GM21619 (cell line): ENCODE results near the gene ORC4.
A peak's percentile ranks its signal among the peaks of the same experiment; 100 is the strongest.

ENCODE experiments used
- ATAC-seq: cut with Tn5 transposase; IDR thresholded peaks from one replicate; pipeline ENCODE4 v1.9.1; 2021; ENCODE audit not compliant: unreplicated experiment

Gene ORC4

GRCh38 chr2:148020111-148021058 lies at the start of gene ORC4:
Gene ORC4 (minus strand): TSS chr2:148020737. CDS start chr2:147975958, 44,779 bp downstream.
- peak; percentile 73 for ATAC-seq

DNA sequence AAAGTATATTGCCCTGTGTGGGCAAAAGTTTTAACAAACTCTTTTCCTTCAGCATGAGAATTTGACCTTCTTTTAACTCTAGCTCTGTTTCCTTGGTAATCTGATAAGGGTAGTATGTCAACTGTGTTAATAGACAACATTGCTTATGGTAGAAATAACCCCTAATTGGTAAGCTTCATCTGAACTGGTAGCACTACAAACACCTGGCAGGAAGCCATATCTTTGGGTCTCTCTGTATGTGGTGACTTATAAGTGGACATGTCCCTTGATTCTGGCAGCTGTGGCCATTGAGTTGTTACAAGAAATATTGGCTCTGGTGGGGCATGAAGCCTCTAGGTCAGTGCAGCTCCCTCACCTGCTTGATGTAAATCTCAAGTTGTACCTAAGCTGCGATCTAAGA lies 47.3 kb upstream of the ORC4 start:
- ATAC-seq, result no peak

DNA sequence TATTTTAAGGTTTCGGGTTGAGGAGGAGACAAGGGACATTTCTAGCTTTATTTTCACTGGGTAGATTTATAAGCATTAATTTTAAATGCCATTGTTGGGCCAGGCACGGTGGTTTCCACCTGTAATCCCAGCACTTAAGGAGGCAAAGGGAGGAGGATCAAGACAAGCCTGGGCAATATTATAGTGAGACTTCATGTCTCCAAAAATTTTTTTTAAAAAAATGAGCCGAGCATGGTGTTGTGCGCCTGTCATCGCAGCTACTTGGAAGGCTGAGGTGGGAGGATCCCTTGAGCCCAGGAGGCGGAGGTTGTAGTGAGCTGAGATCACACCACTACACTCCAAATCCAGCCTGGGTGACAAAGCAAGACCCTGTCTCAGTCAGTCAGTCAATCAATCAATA lies 45.4 kb upstream of the ORC4 start:
- ATAC-seq, result no peak

DNA sequence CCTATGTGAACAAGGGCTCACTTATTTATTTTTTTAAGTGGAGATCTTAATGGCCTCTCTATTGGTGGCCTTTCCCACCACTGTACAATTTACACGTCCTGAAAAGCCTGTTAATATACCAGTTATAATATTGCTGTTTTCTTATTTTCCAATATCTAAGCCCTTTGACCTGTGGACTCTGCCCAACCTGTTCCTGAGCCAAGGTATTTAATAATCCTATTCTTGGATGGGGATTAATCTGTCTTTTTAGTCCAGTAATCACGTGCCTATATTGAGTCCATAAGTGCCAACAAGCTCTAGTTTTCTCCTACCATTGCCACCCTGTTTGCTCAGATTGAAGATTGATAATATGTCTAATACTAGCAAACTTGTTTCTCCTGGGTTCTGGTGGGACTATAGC lies 43.1 kb upstream of the ORC4 start:
- no peak for ATAC-seq

DNA sequence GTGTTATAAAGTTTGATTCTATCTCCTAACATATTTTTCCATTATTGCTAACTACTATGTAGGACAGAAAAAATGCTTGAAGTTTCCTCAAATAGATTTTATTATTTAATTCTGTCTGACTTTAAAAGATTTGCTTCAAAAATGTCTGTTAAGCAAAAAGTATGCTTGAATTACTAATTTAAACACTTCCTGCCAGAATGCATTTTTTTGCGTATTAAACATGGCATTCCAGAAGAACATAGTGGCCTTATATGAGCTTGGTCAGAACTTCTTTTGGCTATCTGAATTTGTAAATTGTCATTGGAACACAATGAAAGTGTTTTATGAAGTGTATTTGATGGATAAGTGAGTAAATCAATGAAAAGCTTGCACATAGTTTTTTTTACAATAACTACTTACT lies 38.1 kb upstream of the ORC4 start:
- no peak for ATAC-seq

DNA sequence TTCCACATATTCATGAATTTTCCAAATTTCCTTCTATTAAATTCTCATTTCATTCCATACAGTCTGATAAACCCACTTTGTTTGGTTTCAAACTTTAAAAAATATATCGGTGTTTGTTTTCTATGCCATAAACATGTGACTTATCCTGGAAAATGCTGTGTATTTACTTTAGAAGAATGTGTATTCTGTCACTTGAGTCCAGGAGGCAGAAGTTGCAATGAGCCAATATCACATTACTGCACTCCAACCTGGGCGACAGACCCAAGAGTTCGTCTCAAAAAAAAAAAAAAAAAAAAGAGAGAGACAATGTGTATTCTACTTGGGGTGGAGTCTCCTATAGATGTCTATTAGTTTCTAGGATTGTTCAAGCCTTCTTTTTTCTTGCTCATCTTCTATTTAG lies 32.1 kb upstream of the ORC4 start:
- ATAC-seq, result no peak

DNA sequence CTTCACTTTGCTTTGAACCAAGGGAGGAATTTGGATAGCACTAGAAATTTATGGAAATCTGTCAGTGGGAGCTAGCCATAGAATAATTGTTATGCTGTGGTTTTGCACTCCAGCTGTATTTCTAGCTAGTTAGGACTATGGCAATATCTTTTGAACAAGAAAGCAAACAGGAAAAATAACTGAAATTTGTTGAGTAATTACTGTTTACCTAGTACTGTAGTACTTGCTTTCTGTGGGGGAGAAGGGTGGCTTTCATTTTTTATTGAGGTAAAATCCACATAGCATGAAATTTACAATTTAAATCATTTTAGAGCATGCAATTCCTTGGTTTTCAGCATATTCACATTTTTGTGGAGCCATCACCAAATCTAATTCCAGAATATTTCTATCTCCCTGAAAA lies 28.7 kb upstream of the ORC4 start:
- ATAC-seq, result no peak

DNA sequence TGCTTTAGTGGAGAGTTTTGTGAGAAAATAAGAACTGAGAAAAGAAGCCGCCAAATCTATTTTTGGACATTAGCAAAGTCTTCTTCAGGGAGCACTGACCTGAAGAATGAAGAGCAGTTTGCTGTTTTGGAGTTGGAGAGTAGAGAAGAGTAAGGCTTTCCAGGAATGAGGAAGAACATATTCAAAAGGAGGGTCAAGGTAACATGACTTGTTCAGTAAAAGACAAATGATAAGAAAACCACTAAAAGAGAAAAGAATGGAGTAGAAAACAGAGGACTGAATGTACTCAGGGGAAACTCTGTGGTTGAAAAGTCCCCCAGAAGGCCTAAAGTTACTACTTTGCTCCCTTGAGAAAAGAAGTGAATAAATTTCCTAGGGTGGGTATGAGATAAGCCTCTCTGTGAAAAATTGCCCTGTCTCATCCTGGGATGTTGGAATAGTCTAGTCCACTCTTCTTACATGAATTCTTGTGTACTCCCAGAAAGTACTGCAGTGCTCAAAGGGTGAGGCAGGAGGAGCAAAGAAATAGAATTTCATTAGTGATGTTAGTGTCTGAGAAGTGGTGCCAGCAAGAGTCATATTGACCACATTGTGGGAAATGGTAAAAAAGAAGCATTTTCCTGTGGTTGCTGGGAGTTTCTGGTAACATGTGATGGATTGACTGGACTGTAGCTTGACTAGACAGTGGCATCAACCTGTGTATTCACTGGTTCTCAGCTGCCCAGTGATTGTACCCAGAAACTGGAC lies 28.1 kb upstream of the ORC4 start:
- ATAC-seq, result peak; percentile 59

- no peak for ATAC-seq
These were observed 26.3 kb upstream of the ORC4 start for GRCh38 chr2:148046802-148047201.

DNA sequence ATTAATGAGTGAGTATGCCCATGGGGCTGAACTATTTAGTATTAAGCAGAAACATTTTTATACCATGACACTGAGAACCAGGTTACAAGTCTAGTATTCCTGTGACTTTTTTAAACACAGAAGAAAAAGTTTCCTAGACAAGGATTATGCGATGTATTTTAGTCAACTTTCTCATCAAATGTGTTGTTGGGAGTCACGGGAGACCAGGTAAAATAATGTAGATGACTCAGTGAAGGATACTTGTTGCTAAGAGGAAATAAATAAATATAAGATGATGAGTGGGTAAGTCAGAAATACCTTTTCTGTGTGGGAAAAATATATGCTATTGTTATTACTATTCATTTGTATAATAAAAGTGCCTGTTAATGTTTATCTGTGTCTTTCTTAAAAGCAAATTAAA lies 23.8 kb upstream of the ORC4 start:
- ATAC-seq, result no peak

GRCh38 chr2:148042219-148042618 lies 21.7 kb upstream of the ORC4 start:
- ATAC-seq, result peak; percentile 72

DNA sequence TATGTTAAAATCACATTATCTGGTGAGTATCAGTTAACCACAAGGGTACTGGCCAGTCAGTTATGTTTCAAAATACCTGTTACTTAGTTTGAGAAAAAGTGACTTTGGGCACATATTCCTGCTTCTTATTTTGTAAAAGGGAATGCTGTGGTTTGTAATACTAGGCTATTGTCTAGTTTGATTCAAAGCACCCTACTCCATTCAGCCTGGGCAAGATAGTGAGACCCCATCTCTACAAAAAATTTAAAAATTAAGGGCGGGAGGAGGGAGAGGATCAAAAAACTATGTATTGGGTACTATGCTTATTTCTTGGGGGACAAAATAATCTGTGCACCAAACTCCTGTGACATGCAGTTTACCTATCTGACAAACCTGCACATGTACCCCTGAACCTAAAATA lies 19.2 kb upstream of the ORC4 start:
- ATAC-seq, result no peak

- ATAC-seq, result no peak
These were observed 11.7 kb upstream of the ORC4 start for GRCh38 chr2:148032215-148032614.

- no peak for ATAC-seq
These were observed 10.6 kb upstream of the ORC4 start for GRCh38 chr2:148031152-148031551.

DNA sequence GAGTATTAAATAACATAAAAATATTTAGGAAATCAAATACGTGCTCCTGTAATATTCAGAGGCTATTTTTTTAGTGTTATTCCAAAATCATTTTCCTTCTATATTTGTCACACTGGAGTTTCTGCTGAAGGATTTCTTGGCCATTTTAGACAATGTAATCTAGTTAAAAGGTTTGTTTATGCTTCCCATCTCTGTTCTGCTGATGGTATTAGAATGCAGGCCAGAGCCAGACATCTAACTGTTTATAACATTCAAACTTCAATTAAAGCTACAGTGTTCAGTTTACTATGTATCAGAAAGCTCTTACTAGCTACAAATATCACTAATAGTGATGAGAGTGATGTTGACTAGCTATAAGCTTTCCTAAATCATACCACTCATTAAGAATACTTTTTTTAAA lies 8.2 kb upstream of the ORC4 start:
- ATAC-seq, result no peak

DNA sequence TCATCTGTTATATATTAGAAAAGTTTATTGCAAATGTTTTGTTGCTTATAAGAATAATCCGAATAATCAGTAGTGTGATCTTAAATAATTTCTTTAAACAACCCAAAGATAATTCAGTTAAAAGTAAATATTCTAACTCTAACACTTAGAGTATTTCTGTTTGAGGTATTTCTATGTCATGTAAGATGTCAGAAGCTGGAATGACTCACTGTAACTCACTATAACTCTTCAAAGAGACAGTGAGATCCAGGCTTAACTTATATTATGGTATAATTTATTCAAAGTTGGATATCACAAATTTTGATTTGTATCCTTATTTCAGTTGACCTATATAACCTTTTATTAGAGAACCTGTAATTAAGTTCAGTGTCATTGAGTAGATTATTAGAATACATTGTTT lies 7.3 kb upstream of the ORC4 start:
- no peak for ATAC-seq

DNA sequence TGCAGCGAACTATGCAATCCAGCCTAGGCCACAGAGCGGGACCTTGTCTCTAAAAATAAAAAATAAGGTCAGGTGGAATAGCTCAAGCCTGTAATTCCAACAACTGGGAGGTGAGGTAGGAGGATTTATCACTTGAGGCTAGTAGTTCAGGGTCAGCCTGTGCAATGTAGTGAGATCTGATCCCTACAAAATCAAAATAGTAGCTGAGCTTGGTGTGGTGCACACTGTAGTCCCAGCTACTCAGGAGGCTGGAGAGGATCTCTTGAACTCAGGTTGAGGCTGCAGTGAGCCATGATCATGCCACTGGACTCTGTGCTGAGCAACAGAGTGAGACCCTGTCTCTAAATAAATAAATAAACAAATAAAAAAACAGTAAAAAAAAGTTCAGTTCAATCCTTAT lies 6.0 kb upstream of the ORC4 start:
- no peak for ATAC-seq

- peak; percentile 29 for ATAC-seq
These were observed 3.3 kb upstream of the ORC4 start for GRCh38 chr2:148023861-148024260.

DNA sequence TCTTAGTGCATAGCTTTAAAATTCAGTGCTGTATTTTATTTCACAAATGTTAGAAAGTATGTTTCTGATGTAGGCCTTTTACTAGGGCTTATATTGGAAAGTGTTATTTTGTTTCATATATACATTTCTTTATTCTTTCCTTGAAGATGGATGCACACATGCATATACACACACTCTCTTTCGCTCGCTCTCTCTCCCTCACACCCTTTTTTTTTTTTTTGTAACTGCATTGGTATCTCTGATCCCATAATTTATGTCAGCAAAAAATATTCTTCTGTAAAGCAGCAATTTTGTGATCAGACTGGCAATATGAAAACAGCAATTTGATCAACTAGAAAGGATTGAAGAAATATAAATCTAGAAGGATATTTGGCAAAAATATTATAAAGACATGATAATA lies 2.3 kb upstream of the ORC4 start:
- ATAC-seq, result no peak

- ATAC-seq, result no peak
These were observed 1.8 kb upstream of the ORC4 start for GRCh38 chr2:148022351-148022750.

- no peak for ATAC-seq
These were observed 1.3 kb upstream of the ORC4 start for GRCh38 chr2:148021886-148022285.
